GM12864 (cell line): Measurements from ENCODE around the gene KHDRBS2.

Source experiments
- DNase-seq: peaks from one replicate; pipeline ENCODE4 v3.0.0-alpha.2; 2011; ENCODE audit warnings: low read depth
- H3K4me3 ChIP-seq: 2 replicates; pipeline ENCODE4 v1.5.1; 2011; ENCODE audit warnings: mild to moderate bottlenecking, low read depth, low read length, control low read depth
- TF ChIP-seq, protein P1 (sequence below): IDR thresholded peaks from 2 replicates; pipeline ENCODE4 v1.5.1; 2011; ENCODE audit warnings: low read depth, mild to moderate bottlenecking, moderate library complexity, low read length, control low read depth, inconsistent platforms; ENCODE audit errors: missing control alignments

The KHDRBS2 gene

DNA sequence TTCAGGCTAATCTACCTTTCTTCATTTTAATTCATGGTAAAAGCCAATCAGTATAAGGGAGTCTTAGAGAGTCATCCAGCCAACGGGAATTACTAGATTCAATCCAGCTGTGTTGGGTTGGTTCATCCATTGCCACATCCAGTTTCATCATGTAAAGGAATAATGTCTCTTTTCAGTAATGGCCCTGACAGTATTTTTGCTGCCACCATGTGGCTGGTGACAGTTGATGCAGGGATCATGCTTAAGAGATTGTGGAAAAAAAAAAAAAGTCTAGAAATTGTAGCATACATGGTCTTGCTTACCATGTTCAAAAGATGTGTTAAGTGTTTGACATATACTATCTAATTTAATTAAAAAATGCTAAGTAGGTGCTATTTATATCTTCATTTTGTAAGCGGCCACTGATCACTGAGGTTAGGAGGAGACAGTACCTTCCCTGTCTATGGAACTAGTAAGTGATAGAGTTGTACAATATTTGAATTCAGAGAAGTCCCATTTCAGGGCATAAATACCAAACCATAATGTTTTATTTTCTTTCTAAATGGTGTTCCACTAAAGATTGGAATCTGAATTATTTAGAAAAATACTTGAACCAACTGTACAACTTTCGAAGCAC is 135.9 kb downstream of the KHDRBS2 start:
- H3K4me3 ChIP-seq, result no peak overlapping the region
- TF ChIP-seq, protein P1, sequence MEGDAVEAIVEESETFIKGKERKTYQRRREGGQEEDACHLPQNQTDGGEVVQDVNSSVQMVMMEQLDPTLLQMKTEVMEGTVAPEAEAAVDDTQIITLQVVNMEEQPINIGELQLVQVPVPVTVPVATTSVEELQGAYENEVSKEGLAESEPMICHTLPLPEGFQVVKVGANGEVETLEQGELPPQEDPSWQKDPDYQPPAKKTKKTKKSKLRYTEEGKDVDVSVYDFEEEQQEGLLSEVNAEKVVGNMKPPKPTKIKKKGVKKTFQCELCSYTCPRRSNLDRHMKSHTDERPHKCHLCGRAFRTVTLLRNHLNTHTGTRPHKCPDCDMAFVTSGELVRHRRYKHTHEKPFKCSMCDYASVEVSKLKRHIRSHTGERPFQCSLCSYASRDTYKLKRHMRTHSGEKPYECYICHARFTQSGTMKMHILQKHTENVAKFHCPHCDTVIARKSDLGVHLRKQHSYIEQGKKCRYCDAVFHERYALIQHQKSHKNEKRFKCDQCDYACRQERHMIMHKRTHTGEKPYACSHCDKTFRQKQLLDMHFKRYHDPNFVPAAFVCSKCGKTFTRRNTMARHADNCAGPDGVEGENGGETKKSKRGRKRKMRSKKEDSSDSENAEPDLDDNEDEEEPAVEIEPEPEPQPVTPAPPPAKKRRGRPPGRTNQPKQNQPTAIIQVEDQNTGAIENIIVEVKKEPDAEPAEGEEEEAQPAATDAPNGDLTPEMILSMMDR, result peak; percentile 63
- peak; percentile 10 for DNase-seq

DNA sequence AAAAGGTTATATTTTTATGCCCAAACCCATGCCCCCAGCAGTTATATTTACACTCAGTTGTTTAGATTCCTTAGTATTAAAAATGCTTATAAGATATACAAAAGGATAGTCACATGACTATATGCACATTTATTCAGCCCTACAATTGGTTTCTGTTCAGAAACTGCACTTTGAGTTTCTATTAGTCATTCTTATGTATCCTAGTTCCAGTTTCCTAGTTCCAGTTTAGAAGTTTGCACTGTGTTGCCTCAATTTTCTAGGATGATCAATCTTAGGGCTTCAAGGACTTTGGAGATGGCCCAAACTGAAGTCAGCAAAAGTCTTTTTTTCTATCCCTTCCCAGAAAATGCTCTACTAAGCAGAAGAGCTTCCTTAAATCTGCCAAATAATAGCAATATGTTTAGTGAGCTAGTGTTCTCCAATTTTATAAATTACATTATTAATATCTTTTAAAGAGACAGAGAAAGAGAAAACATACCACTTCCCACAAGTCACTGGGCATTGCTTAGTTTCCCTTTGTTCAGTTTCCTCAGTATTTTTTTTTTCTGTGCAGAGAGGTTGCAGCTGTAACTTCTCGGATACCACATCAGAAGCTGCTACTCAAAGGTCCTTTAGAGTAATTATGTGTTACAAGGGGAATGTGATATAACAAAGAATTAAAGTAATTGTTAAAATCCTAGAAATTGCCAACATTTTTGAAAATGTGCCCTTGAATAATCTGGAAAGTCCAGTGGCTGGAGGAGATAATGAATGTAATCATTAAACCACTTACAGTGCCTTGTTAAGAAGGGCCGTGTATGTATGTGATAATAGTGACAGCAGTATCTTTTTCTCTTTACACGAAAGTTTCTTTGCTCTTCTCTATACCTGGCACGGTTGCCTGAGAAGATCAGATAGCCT is 138.8 kb downstream of the KHDRBS2 start:
- no peak overlapping the region for H3K4me3 ChIP-seq
- TF ChIP-seq, protein P1, result no peak
- no peak for DNase-seq

DNA sequence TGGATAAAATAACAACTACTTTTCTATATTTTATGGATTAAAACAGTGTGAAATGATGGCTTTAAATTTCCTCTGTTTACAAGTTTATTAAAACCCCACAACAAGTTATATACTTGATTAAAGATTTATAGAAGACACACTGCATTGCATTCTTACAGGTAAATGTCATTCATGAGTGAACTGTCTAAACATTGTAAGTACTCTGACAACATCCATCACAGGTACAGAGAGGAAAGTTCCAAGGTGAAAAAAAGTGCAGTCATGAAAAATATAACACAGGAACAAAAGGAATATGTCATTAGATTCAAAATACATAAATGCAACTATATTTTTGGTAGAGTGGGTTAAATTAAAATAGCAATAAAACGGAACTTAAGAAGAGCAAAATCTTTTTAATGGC is 156.9 kb downstream of the KHDRBS2 start:
- TF ChIP-seq, protein P1, result no peak
- DNase-seq, result no peak
- H3K4me3 ChIP-seq, result no peak overlapping the region

DNA sequence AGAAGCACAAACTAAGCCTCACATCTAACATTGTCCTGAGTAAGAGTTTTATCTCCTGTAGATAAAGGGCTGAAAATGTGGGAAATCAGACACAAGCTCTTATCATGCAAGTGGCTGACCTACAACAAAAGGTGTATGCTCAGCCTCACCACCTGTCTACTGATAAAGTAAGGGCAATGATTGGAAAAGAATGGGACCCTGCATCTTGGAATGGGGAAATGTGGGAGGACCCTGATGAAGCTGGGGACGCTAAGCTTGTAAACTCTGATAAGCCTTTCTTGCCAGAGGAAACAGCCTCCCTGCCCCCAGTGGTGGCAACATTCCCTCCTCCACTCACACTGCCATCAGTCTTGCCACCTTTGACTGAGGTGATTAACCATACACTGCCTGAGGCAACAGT is 166.6 kb downstream of the KHDRBS2 start:
- no peak overlapping the region for H3K4me3 ChIP-seq
- no peak for DNase-seq
- TF ChIP-seq, protein P1, result no peak

DNA sequence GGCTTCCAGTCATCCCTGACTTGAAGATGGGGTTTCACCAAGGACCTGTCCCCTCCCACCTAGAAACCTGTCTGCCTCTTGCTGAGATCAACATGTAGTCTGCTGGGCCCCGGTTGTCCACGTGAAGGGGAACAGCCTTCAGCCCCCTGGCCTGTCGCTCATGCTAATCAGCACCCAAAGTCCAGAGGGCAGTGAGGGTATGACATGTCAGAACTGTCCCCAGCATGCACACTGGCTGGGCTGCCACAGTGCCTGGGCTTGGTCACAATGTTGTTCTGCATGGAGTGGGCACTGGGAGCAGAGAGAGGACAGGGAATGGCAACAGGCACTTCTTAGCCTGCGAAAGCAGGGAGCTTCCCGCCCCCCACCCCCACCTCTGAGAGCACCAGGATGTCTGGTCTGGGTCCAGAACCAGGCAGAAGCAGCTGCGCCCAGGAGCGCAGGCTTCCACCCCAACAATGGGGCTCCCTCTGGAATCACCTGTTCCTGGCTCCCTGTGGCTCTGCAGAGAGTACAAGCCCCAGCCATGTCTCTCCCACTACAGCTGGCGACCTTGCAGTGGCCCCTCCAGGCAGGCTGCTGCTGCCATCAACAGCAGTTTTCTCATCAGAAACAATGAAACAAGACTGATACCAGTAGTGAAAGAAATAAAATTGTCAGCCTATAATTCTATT is 182.7 kb downstream of the KHDRBS2 start:
- DNase-seq, result no peak
- TF ChIP-seq, protein P1, result no peak
- H3K4me3 ChIP-seq, result no peak overlapping the region

DNA sequence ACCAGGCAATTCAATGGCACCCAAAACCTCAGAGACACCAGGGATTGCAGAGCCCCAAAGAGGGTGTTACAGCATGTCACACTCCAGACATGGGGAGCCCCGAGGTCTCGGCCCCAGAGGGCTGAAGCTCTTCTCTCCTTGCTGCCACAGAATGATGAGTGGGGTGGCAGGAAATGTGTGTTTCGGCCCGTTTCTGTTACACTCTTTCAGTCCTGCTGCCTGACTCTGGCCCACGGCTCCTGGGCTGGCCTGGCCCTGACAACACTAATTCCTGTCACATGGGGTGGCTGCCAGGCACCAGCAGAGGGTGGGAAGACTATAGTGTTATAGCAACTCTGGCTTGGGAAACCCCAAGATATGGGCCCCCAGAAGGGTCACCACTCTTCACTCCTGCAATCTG is 183.6 kb downstream of the KHDRBS2 start:
- no peak overlapping the region for H3K4me3 ChIP-seq
- no peak for DNase-seq
- TF ChIP-seq, protein P1, result no peak
